SIG-M5 (cell line): ENCODE data around the gene C16orf74.
A peak's percentile ranks its signal among the peaks of the same experiment; 100 is the strongest.

Experiments
- DNase-seq: peaks from one replicate; lab custom pipeline; 2025; lab: John Stamatoyannopoulos, UW

Gene C16orf74

GRCh38 chr16:85750827-85751697 lies at the start of gene C16orf74:
C16orf74 (minus strand) TSS chr16:85751096; CDS start chr16:85735217, 15,879 bp downstream.
- DNase-seq: no peak

DNA sequence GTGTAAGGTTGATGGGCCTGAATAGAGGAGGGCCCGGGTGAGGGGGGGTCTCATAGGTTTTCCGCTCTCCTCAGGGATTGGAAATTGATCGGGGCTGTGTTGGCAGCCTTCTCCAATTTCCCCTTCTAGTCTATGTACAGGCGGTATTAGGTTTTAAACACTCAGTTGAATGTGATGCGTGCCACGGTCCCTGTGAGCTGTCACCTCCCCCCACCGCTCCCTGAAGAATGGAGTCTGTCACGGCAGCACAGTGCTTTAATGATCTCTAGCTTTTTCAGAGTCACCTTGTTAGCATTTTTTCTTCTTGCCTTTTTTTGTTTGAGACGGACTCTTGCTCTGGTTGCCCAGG lies 49.4 kb upstream of the C16orf74 start:
- no peak for DNase-seq

DNA sequence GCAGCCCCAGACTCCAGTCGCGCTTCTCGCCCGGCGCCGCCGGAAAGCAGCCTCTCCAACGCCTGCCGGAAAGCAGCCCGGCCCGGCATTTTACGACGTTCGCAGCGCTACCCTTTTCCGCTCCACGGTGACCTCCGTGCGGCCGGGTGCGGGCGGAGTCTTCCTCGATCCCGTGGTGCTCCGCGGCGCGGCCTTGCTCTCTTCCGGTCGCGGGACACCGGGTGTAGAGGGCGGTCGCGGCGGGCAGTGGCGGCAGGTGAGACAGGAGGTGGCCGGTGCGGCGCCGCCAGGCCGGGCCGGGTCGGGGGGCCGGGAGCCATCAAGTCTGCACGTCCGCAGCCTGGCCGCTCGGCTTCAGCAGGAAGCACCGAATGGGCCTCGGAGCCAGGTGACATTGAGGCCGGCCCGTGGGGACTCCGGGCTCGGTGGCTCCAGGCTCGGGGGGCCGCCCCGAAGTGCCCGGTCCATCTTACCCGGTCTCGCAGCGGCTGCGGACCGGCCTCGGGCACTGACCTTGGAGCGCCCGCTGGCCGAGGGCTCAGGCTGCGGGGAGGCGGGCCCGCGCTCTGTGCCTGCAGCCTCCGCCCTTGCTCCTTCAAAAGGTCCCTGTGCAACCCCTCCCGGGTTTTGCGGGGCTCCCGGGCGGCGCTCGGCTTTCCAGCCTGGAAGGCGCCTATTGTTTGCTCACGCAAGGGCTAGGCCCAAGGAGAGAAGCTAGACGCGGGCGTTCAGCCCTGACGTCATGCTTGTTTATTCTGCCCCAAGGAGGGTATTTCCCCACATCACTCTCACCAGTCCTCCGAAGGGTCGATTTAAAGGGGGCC lies 48.8 kb upstream of the C16orf74 start, which contains the start of the genes COX4I1 and EMC8:
TSS of gene COX4I1 (plus strand) at position 199 of the 824 bp plus-strand sequence. CDS start 1,511 bp downstream, outside the sequence.
TSS of gene EMC8 (minus strand) at position 48 of the 824 bp plus-strand sequence. CDS start 249 bp downstream, outside the sequence.
- peak; percentile 16 for DNase-seq

DNA sequence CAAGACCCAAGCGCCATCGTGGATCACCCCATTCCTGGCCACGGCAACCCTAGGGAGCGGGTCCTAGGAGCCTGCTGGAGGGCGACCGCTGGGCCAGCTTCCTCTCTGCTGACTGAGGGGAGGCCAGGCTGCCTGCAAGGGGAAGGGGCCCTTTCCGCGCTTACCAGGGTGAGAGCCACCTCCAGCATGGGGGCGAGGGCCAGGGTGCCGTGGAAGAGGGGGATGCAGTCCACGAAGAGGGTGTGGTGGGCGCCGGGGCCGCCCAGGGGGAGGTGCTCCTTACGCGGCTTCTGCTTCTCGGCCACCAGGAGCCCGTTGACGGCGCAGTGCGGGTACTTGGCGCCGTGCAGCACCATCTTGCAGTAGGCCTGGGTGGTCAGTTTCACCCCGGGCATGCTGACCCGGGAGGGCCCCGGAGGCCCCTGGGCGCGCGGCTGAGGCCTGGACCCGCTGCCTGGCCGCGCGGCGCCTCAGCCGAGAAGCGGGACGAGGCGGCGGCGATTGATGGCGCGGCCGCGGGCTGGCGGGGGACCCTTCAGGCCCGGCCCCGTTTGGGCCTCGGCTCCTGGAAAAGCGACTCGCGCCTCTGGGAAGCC lies 48.1 kb upstream of the C16orf74 start:
- DNase-seq: no peak

DNA sequence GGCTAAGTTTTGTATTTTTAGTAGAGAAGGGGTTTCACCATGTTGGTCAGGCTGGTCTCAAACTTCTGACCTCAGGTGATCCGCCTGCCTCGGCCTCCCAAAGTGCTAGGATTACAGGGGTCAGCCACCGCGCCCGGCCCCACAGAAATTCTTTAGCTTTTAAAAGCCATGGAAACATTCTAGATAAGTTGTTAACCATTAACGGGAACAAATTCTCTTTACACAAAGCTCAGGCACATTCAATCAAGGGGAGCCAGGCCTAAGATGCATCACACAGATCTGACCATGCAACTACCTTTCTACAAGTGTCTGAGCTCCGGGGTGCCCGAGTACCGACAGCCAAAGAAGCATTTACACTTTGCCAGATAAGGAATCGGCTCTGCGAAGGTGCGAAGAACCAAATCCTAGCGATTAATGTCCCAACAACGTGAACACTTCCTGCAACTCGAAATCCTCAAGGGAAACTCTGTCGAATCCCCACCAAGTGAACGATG lies 47.4 kb upstream of the C16orf74 start:
- DNase-seq: no peak

DNA sequence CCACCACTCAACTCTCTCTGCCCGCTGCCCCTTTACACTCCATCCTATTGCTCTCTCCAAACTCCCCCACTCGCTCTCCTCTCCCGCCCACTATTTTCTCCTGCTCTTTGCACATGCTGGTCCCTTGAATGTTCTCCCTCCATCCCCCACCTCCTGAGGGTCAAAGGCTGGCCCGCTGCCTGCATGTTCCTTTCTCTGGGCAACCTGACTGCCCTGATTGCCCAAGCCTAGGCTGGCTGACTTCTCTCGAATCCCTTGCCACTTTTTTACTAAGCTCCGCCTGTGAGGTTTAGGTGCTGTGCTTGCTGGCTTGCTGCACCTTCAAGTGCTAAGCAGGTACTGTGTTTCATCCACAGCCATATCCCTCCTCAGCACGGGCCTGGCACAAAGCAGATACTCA lies 45.7 kb upstream of the C16orf74 start:
- no peak for DNase-seq

DNA sequence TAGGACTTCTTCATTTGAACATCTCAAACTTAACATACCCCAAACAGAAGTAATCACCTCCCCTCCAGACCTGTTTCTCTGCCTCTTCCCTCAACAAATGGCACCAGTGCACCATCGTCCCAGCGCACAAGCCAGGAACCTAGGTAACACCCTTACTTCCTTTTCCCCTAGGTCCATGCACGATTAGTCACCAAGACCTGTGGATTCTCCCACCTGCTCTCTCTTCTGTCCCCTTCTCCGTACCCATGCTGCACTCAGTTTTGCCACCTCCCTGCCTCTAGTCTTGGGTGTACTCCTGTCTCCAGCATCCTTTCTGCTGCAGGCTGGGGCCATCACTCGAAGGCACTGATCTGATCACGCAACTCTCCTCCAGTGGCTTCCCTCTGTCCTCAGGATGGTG lies 45.3 kb upstream of the C16orf74 start:
- no peak for DNase-seq

DNA sequence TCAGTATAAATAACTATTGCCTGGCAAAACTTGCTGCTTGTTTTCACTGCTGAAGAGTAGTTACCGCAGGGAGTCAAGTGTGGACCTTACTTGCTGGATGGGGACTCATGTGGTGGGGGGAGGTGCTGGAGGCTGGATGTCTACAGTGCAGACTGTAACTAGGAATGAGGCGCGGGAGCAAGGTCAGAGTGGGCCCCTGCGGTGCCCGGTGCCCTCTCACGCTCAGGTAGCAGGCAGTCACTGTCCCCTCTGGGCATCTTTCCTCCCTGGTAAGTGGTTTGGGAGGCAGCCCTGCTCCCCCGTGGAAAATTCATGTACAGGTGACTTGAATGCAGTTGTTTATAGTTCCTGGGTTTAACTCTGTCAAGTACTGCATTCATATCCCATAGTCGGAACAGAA lies 43.8 kb upstream of the C16orf74 start:
- DNase-seq: no peak

GRCh38 chr16:85793662-85794298 lies 42.9 kb upstream of the C16orf74 start:
- DNase-seq: no peak

- DNase-seq: no peak
These were observed 38.9 kb upstream of the C16orf74 start for GRCh38 chr16:85789773-85790172.

- no peak for DNase-seq
These were observed 37.9 kb upstream of the C16orf74 start for GRCh38 chr16:85788819-85789218.

DNA sequence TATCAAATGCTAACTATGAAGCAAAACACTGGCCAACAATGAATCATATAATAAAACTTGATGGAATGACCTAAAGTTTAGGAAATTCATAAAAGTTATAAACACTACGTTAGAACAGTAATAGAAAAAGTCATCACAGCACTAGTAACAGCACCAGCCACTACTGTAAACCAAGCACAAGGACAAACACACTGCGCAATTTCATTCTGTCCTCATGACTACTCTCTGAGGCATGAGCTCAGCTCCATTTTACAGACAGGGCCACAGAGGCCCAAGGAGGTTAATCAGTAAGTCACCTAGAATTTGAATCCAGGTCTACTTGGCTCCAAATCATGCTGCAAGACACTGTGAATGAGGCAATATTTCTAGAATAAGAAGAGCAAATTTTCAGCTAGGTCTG lies 35.0 kb upstream of the C16orf74 start:
- DNase-seq: no peak

GRCh38 chr16:85784813-85785212 lies 33.9 kb upstream of the C16orf74 start:
- DNase-seq: no peak

DNA sequence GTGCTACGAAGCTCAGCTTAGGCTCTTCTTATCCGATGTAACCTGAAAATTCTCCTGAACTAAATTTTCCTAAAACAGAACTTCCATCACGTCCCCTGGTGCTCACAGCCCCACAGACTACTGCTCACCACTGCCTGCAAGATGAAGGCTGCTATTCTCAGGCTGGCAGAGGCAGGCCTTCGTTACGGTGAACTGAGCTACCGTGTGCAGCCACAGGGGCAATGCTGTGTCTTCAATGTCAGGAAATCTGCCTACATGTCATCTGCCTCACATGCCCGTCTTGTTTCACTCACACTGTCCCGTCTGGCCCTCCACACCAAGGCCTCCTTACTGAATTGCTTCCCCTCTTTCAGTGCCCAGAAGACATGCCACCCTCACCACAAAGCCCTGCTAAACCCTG lies 32.5 kb upstream of the C16orf74 start:
- DNase-seq: no peak

- no peak for DNase-seq
These were observed 31.6 kb upstream of the C16orf74 start for GRCh38 chr16:85782451-85782850.

DNA sequence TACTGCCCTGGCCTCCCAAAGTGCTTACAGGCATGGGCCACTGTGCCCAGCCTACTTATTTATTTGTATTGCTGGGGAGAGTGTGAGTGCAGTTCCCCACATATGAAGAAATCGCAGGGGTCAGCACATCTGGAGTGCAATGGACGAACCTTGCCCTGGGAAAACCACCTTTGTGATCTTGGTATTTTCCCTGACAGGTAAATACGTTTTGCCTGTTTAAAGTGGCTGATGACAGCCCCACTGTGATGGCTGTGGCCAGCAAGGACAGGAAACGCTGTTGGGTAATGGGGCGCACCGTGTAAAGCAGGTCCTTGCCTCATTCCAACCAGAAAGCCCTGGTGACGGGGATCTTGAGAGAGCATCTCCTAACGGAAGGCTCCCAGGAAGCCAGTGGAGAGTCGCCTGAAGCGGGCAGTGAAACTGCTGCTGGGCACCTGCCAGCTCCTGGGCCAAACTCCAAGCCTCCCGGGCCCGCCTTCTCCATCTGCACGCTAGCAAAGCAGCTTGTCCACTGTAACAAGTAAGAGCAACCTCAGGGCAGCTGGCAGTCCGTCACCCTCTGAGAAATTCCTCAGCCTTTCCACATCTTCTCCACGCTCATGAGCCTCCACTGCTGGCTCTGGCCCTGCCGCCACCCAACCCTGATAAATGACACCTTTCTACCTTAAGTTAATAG lies 30.9 kb upstream of the C16orf74 start:
- DNase-seq: no peak

- no peak for DNase-seq
These were observed 30.3 kb upstream of the C16orf74 start for GRCh38 chr16:85781156-85781555.

DNA sequence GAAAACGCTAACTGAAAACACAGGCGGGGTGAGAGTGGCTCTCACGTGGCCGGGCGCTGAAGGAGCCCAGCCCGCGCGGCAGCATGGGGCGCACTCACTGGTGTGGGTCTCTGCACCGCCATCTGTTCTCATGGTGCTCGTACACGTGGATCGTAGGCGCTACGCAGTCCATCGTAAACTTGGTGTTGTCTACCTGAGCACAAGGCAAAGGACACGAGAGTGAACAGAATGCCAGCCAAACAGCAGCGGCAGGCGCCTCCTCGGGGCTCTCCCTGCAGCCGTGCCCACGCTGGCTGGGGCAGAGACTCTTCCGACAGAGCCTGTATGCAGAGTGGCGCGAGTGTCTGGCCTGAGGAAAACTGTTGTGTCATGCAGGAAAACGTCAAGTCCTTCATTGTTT lies 29.4 kb upstream of the C16orf74 start:
- DNase-seq: no peak

- no peak for DNase-seq
These were observed 28.0 kb upstream of the C16orf74 start for GRCh38 chr16:85778873-85779272.

- DNase-seq: no peak
These were observed 26.9 kb upstream of the C16orf74 start for GRCh38 chr16:85777583-85778310.

DNA sequence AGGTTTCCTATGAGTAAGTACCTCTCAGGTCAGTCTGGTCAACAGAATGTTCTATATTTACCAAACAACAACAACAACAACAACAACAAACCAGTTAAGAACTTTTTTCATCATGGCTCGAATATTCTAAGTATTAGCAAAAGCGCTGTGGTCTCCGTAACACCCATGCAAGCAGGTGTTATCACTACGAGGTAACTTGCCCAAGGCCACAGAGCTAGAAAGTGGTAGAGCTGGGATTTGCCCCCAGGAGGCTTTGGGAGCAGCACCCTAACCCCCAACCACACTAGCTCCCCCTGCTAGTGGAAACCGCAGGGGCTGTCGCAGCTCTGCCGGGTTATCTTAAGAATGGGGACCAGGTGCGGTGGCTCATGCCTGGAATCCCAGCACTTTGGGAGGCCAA lies 23.9 kb upstream of the C16orf74 start:
- no peak for DNase-seq
